Measurements from ENCODE around the gene NTN4.

NTN4 gene

DNA sequence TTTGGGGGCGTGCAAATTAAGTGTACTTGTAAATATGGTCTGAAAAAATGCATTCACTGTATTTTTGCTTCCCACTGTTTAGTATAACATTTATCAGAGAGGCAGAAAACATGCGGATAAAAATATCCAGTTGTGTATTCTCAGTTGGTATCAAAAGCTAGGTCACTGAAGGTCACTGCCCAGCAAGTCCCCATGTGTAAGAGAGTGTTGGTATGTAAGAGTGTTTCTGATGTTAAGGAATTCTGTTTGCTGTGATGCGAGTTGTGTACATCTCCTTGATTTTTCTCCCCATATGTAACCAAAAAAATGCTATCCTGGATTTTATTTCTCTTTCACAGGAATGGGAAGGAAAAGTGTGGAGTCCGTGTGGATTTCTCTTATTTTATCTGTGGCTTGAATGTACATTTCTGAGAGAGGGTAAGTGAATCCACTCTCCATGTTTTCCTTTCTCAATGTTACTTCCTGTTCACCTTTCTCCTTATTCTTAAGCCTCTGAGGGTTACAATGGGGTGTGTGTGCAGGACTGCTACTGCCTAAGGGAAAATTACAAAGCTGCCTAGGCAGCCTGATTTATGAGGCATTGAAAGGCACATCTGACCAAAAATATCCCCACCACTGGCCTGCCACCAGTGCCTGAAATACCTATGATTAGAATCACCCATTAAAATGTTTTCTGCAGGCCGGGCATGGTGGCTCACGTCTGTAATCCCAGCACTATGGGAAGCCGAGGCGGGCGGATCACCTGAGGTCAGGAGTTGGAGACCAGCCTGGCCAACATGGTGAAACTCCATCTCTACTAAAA lies 141.4 kb downstream of the NTN4 start:
- ATAC-seq = no peak
- no peak for TF ChIP-seq PPARA (CRISPR knock-in tag; IDR thresholded peaks at IDR 0.05; ENCODE audit: borderline replicate concordance)

DNA sequence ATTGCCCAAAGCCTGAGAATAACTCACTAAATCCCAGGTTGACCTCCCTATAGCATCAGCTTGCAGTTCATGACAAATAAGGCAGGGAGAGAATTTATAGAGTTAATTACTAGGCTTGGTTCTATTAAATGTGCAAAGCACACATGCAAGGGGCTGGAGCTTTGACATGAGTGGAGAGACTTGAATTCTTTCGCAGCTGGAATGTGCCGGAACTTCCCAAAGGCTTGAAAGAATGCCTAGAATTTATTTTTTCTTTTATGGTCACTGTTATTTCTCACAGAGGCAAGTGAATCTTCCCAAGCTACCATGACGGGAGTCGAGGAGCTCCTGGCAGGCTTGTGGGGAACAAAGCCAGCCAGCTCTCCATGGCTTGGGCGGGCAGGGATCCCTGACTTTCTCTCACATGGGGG lies 143.8 kb downstream of the NTN4 start:
- no peak for ATAC-seq

DNA sequence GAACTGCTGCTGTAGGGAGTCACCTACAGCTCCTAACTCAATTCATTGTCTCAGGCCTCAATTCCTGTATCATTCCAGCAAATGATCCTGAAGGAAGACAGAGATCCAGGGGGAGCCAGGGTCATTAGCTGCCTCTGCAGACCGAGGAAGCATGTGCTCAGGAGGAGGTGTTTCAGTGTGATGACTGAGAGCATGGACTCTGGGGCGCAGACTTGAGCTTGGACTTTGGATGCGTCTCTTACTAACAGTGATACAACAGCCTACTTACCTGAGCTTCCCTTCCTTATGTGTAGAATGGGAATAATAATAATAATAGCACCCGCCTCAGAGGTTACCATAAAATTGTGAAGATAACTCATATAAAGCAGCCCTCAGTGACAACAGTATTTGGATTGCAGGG lies 147.3 kb downstream of the NTN4 start:
- no peak for ATAC-seq
- TF ChIP-seq OSR1 (CRISPR knock-in tag; IDR thresholded peaks at IDR 0.05) = no peak
- TF ChIP-seq TCF4 (CRISPR knock-in tag; IDR thresholded peaks at IDR 0.05; ENCODE audit: borderline replicate concordance) = no peak
- TF ChIP-seq ARNTL (CRISPR knock-in tag; IDR thresholded peaks at IDR 0.05; ENCODE audit: borderline replicate concordance, low read depth) = no peak
- TF ChIP-seq ZNF565 (CRISPR knock-in tag; conservative IDR thresholded peaks at IDR 0.05; ENCODE audit: low read depth) = no peak
- TF ChIP-seq ZFP30 (CRISPR knock-in tag; IDR thresholded peaks at IDR 0.05) = no peak
- no peak for TF ChIP-seq TOX (CRISPR knock-in tag; IDR thresholded peaks at IDR 0.05; ENCODE audit: borderline replicate concordance)
- no peak for TF ChIP-seq SNAI2 (CRISPR knock-in tag; IDR thresholded peaks at IDR 0.05)
- TF ChIP-seq, protein P1, sequence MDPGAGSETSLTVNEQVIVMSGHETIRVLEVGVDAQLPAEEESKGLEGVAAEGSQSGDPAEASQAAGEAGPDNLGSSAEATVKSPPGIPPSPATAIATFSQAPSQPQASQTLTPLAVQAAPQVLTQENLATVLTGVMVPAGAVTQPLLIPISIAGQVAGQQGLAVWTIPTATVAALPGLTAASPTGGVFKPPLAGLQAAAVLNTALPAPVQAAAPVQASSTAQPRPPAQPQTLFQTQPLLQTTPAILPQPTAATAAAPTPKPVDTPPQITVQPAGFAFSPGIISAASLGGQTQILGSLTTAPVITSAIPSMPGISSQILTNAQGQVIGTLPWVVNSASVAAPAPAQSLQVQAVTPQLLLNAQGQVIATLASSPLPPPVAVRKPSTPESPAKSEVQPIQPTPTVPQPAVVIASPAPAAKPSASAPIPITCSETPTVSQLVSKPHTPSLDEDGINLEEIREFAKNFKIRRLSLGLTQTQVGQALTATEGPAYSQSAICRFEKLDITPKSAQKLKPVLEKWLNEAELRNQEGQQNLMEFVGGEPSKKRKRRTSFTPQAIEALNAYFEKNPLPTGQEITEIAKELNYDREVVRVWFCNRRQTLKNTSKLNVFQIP (CRISPR knock-in tag; IDR thresholded peaks at IDR 0.05; ENCODE audit: borderline replicate concordance, low read depth) = no peak
- TF ChIP-seq, protein P2, sequence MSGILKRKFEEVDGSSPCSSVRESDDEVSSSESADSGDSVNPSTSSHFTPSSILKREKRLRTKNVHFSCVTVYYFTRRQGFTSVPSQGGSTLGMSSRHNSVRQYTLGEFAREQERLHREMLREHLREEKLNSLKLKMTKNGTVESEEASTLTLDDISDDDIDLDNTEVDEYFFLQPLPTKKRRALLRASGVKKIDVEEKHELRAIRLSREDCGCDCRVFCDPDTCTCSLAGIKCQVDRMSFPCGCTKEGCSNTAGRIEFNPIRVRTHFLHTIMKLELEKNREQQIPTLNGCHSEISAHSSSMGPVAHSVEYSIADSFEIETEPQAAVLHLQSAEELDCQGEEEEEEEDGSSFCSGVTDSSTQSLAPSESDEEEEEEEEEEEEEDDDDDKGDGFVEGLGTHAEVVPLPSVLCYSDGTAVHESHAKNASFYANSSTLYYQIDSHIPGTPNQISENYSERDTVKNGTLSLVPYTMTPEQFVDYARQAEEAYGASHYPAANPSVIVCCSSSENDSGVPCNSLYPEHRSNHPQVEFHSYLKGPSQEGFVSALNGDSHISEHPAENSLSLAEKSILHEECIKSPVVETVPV (CRISPR knock-in tag; IDR thresholded peaks at IDR 0.05) = no peak
- TF ChIP-seq BACH2 (CRISPR knock-in tag; IDR thresholded peaks at IDR 0.05; ENCODE audit: borderline replicate concordance) = no peak
- TF ChIP-seq ZC3H10 (CRISPR knock-in tag; IDR thresholded peaks at IDR 0.05) = no peak

More for the DNA sequence above, 143.8 kb downstream of the NTN4 start:
- no peak for TF ChIP-seq ZFP30 (CRISPR knock-in tag; IDR thresholded peaks at IDR 0.05)
- TF ChIP-seq GLIS3 (CRISPR knock-in tag; IDR thresholded peaks at IDR 0.05) = no peak
- no peak for TF ChIP-seq ESRRG (CRISPR knock-in tag; IDR thresholded peaks at IDR 0.05)
- no peak for TF ChIP-seq ZNF565 (CRISPR knock-in tag; conservative IDR thresholded peaks at IDR 0.05; ENCODE audit: low read depth)
- TF ChIP-seq ZNF70 (CRISPR knock-in tag; IDR thresholded peaks at IDR 0.05) = no peak
- TF ChIP-seq ISL1 (CRISPR knock-in tag; IDR thresholded peaks at IDR 0.05) = no peak
- TF ChIP-seq PPARA (CRISPR knock-in tag; IDR thresholded peaks at IDR 0.05; ENCODE audit: borderline replicate concordance) = no peak

DNA sequence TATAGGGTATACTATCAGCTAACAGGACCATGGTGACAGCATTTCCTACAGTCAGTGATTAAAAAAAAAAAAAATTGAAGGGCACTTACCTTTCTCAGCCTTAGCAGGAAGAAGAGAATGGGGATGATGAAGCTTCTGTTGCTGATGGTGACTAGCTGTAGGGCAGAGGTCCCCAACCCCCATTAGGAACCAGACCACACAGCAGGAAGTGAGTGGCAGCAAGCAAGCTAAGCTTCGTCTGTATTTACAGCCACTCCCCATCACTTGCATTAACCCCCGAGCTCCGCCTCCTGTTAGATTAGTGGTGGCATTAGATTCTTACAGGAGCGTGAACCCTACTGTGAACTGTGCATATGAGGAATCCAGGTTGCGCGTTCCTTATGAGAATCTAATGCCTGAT lies 148.0 kb downstream of the NTN4 start:
- ATAC-seq = no peak
- TF ChIP-seq ZNF70 (CRISPR knock-in tag; IDR thresholded peaks at IDR 0.05) (no peak), ARNTL (CRISPR knock-in tag; IDR thresholded peaks at IDR 0.05; ENCODE audit: borderline replicate concordance, low read depth) (no peak), PPARA (CRISPR knock-in tag; IDR thresholded peaks at IDR 0.05; ENCODE audit: borderline replicate concordance) (no peak), ZC3H10 (CRISPR knock-in tag; IDR thresholded peaks at IDR 0.05) (no peak), ZFP3 (CRISPR knock-in tag; IDR thresholded peaks at IDR 0.05) (no peak), ISL1 (CRISPR knock-in tag; IDR thresholded peaks at IDR 0.05) (no peak), SNAI2 (CRISPR knock-in tag; IDR thresholded peaks at IDR 0.05) (no peak), BACH2 (CRISPR knock-in tag; IDR thresholded peaks at IDR 0.05; ENCODE audit: borderline replicate concordance) (no peak), ZFP30 (CRISPR knock-in tag; IDR thresholded peaks at IDR 0.05) (no peak), GLIS3 (CRISPR knock-in tag; IDR thresholded peaks at IDR 0.05) (no peak), CSDC2 (CRISPR knock-in tag; IDR thresholded peaks at IDR 0.05) (no peak), TCF4 (CRISPR knock-in tag; IDR thresholded peaks at IDR 0.05; ENCODE audit: borderline replicate concordance) (no peak), TOX (CRISPR knock-in tag; IDR thresholded peaks at IDR 0.05; ENCODE audit: borderline replicate concordance) (no peak), ZNF8 (CRISPR knock-in tag; IDR thresholded peaks at IDR 0.05) (no peak), ZNF565 (CRISPR knock-in tag; conservative IDR thresholded peaks at IDR 0.05; ENCODE audit: low read depth) (no peak)
- TF ChIP-seq, protein P2 (CRISPR knock-in tag; IDR thresholded peaks at IDR 0.05) = no peak
- TF ChIP-seq, protein P3, sequence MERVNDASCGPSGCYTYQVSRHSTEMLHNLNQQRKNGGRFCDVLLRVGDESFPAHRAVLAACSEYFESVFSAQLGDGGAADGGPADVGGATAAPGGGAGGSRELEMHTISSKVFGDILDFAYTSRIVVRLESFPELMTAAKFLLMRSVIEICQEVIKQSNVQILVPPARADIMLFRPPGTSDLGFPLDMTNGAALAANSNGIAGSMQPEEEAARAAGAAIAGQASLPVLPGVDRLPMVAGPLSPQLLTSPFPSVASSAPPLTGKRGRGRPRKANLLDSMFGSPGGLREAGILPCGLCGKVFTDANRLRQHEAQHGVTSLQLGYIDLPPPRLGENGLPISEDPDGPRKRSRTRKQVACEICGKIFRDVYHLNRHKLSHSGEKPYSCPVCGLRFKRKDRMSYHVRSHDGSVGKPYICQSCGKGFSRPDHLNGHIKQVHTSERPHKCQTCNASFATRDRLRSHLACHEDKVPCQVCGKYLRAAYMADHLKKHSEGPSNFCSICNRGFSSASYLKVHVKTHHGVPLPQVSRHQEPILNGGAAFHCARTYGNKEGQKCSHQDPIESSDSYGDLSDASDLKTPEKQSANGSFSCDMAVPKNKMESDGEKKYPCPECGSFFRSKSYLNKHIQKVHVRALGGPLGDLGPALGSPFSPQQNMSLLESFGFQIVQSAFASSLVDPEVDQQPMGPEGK (CRISPR knock-in tag; IDR thresholded peaks at IDR 0.05; ENCODE audit: borderline replicate concordance) = no peak

Data from SK-N-SH treated with all-trans-retinoic acid at 6 μM for 48 hours (cell line).